ENCODE measurements around the gene NAPB. TPM values are rescaled to one million over a fixed set of nuclear protein-coding genes. Genes with fewer than 3 reads are reported as not detected.

The NAPB gene
- total and polyA plus RNA-seq, 2 of the 8 experiments (the other 6 are each of a cell fraction or from before 2014, with no cell fraction given) = 6.2 to 12.3 TPM

GRCh38 chr20:23410916-23411695 is 10.2 kb downstream of the NAPB start:
- H2BK120ac ChIP-seq (replicated peaks; ENCODE audit: low read depth, low read length) = no peak overlapping the region
- no peaks in the 10 kb centered on the region for H3K36me3 ChIP-seq (ENCODE audit: control insufficient read depth in 2 of 4, insufficient read depth in 4 of 4, low read length in 3 of 4)
- H4K20me1 ChIP-seq (replicated peaks in 1 of 2; ENCODE audit: control insufficient read depth in 1 of 2, insufficient read depth in 2 of 2, low read length in 2 of 2) = peaks cover 8 to 19% of the 10 kb centered on the region in 2 experiments
- no peak for FAIRE-seq
- H3K9ac ChIP-seq (replicated peaks in 1 of 4; ENCODE audit: extremely low read depth in 1 of 4, low read depth in 3 of 4, low read length in 3 of 4) = no peak overlapping the region
- H3K9me3 ChIP-seq (ENCODE audit: insufficient read depth in 2 of 2, low read depth in 1 of 2, low read length in 1 of 2) = no peaks in the 10 kb centered on the region
- H3K79me2 ChIP-seq (ENCODE audit: control insufficient read depth in 1 of 2, insufficient read depth in 2 of 2, low read length in 2 of 2) = peaks cover 14 to 100% of the 10 kb centered on the region in 2 experiments
- H4K91ac ChIP-seq (replicated peaks; ENCODE audit: insufficient read length, low read length) = no peak overlapping the region
- ChIA-PET CTCF (ENCODE audit: partially characterized antibody) (interaction anchor here (0.7 kb wide), 1 partner anchor 190 kb away, joined by 3 read pairs; no protein-coding TSS in a partner anchor), POLR2A (ENCODE audit: partially characterized antibody) (interaction anchor here (1.5 kb wide), 1 partner anchor 10 kb away, joined by 4 read pairs; the partner anchor contains the start of gene NAPB)
- no peak overlapping the region for H3K4ac ChIP-seq (replicated peaks; ENCODE audit: insufficient read length, low read depth, low read length)
- no peak overlapping the region for H2AK5ac ChIP-seq (ENCODE audit: low read depth, low read length)
- H3K27me3 ChIP-seq (replicated peaks in 1 of 4; ENCODE audit: control insufficient read depth in 3 of 4, extremely low read depth in 1 of 4, insufficient read depth in 3 of 4, low read length in 3 of 4) = no peaks in the 10 kb centered on the region
- no peaks in the 10 kb centered on the region for H3K23me2 ChIP-seq (ENCODE audit: low read depth, low read length)
- H3K4me3 ChIP-seq (ENCODE audit: extremely low read depth in 1 of 4, insufficient read depth in 2 of 4, low read depth in 3 of 4, low read length in 4 of 4) = no peak overlapping the region
- WGBS, 2 experiments (ENCODE audit: extremely low coverage in 1 of 2, insufficient coverage in 1 of 2, insufficient read length in 1 of 2, insufficient replicate concordance in 2 of 2, low coverage in 1 of 2, low lambda C conversion rate in 2 of 2, missing lambda C conversion rate in 1 of 2) = 89% methylated on average over 3 of the region's 3 CpGs; no CpG with 5 or more reads in 1 of the 2 experiments
- no peak overlapping the region for H3K4me2 ChIP-seq (ENCODE audit: insufficient read depth in 1 of 2, low read depth in 2 of 2, low read length in 2 of 2)
- no peak overlapping the region for H3K23ac ChIP-seq (ENCODE audit: insufficient read length)
- no peak for DNase-seq (ENCODE audit: low read depth in 1 of 2, low spot score in 2 of 2)
- H2AFZ ChIP-seq (ENCODE audit: low read length) = no peak overlapping the region
- H2BK20ac ChIP-seq (ENCODE audit: low read length) = no peak overlapping the region
- H3K18ac ChIP-seq (ENCODE audit: extremely low read depth, low read length) = no peak overlapping the region
- H3K4me1 ChIP-seq (replicated peaks in 1 of 4; ENCODE audit: control insufficient read depth in 3 of 4, insufficient read depth in 4 of 4, low read length in 3 of 4) = peaks cover 0 to 3% (median under 1%) of the 10 kb centered on the region in 4 experiments; a peak in 3 of 7 replicates
- TF ChIP-seq, protein P1, sequence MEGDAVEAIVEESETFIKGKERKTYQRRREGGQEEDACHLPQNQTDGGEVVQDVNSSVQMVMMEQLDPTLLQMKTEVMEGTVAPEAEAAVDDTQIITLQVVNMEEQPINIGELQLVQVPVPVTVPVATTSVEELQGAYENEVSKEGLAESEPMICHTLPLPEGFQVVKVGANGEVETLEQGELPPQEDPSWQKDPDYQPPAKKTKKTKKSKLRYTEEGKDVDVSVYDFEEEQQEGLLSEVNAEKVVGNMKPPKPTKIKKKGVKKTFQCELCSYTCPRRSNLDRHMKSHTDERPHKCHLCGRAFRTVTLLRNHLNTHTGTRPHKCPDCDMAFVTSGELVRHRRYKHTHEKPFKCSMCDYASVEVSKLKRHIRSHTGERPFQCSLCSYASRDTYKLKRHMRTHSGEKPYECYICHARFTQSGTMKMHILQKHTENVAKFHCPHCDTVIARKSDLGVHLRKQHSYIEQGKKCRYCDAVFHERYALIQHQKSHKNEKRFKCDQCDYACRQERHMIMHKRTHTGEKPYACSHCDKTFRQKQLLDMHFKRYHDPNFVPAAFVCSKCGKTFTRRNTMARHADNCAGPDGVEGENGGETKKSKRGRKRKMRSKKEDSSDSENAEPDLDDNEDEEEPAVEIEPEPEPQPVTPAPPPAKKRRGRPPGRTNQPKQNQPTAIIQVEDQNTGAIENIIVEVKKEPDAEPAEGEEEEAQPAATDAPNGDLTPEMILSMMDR (IDR thresholded peaks at IDR 0.05; ENCODE audit: control extremely low read depth in 1 of 3, insufficient read depth in 1 of 3, low read depth in 1 of 3, low read length in 3 of 3) = no peak
- TF ChIP-seq TBP (IDR thresholded peaks at IDR 0.05; ENCODE audit: low read depth, low read length) (no peak), CREB1 (IDR thresholded peaks at IDR 0.05) (no peak), USF2 (IDR thresholded peaks at IDR 0.05; ENCODE audit: low read length) (no peak), KDM5A (IDR thresholded peaks at IDR 0.05; ENCODE audit: low read length) (no peak), RBBP5 (IDR thresholded peaks at IDR 0.05; ENCODE audit: borderline replicate concordance, low read depth, low read length) (no peak)
- H3K56ac ChIP-seq (replicated peaks; ENCODE audit: insufficient read length, low read depth, low read length) = no peak overlapping the region
- H4K8ac ChIP-seq (ENCODE audit: extremely low read depth, insufficient read depth, low read length) = no peak overlapping the region
- H3K14ac ChIP-seq (ENCODE audit: insufficient read length) = no peak overlapping the region
- H3K27ac ChIP-seq (ENCODE audit: low read depth, low read length) = no peak overlapping the region
- no peak overlapping the region for H2BK12ac ChIP-seq (ENCODE audit: low read depth, low read length)
- H2BK5ac ChIP-seq (ENCODE audit: low read depth, low read length) = no peak overlapping the region
- 0 out of 2 replicates have a peak, but pooled peaks cover 8% of the 10 kb centered on the region for H3K79me1 ChIP-seq (ENCODE audit: low read depth, low read length)
- no peak overlapping the region for H4K5ac ChIP-seq (ENCODE audit: insufficient read length, low read depth, low read length)
- H2BK15ac ChIP-seq (ENCODE audit: low read length) = no peak overlapping the region
